SK-N-SH (cell line): ENCODE measurements around the gene AUTS2.

Experiments used
- CHD2 ChIP-seq: fragments of 150-350 bp; IDR thresholded peaks from 2 replicates; pipeline ENCODE4 v1.6.1; 2018; ENCODE audit warnings: low read length; ENCODE audit not compliant: partially characterized antibody
- EP300 ChIP-seq, 2 experiments: IDR thresholded peaks; 2 replicates each; pipeline versions ENCODE4 v1.4.0 to v1.6.1; 2012; ENCODE audit warnings: borderline replicate concordance in 1 of 2, low read depth in 1 of 2, low read length in 1 of 2
- FOXJ3 ChIP-seq: sonication (generic); formaldehyde crosslinking; IDR thresholded peaks from 2 replicates; pipeline ENCODE4 v1.5.1; 2020; ENCODE audit warnings: mild to moderate bottlenecking, missing genetic modification reagents
- FOXM1 ChIP-seq: IDR thresholded peaks from 2 replicates; pipeline ENCODE4 v1.4.0; 2012; ENCODE audit warnings: low read depth, mild to moderate bottlenecking
- GABPA ChIP-seq: IDR thresholded peaks from 2 replicates; pipeline ENCODE4 v1.4.0; 2012; ENCODE audit warnings: low read depth, mild to moderate bottlenecking
- MXI1 ChIP-seq: IDR thresholded peaks from 2 replicates; pipeline ENCODE4 v1.6.1; 2012; ENCODE audit warnings: mild to moderate bottlenecking, low read depth, low read length, improper control_type of control experiment
- POLR2AphosphoS5 ChIP-seq: IDR thresholded peaks from 2 replicates; pipeline ENCODE4 v1.6.1; 2012; ENCODE audit warnings: low read depth, low read length
- SMC3 ChIP-seq: IDR thresholded peaks from 2 replicates; pipeline ENCODE4 v1.6.1; 2012; ENCODE audit warnings: low read depth, low read length, improper control_type of control experiment
- TAF1 ChIP-seq: IDR thresholded peaks from 2 replicates; pipeline ENCODE4 v1.6.1; 2012; ENCODE audit warnings: low read depth, mild to moderate bottlenecking, low read length, moderate library complexity, borderline replicate concordance
- TEAD4 ChIP-seq: IDR thresholded peaks from 2 replicates; pipeline ENCODE4 v1.4.0; 2012; ENCODE audit warnings: mild to moderate bottlenecking, borderline replicate concordance; ENCODE audit not compliant: insufficient read depth
- TF ChIP-seq, protein P1 (sequence below): fragments of 150-350 bp; IDR thresholded peaks from 2 replicates; pipeline ENCODE4 v1.6.1; 2017; ENCODE audit warnings: antibody characterized with exemption, low read length, low read depth, borderline replicate concordance
- TF ChIP-seq, protein P2 (sequence below): fragments of 200-600 bp; sonication (generic); IDR thresholded peaks from 2 replicates; pipeline ENCODE4 v1.6.1; 2017; ENCODE audit warnings: antibody characterized with exemption, mild to moderate bottlenecking, moderate library complexity
- TF ChIP-seq, protein P3 (sequence below): IDR thresholded peaks from 2 replicates; pipeline ENCODE4 v1.4.0; 2012; ENCODE audit warnings: low read depth

DNA sequence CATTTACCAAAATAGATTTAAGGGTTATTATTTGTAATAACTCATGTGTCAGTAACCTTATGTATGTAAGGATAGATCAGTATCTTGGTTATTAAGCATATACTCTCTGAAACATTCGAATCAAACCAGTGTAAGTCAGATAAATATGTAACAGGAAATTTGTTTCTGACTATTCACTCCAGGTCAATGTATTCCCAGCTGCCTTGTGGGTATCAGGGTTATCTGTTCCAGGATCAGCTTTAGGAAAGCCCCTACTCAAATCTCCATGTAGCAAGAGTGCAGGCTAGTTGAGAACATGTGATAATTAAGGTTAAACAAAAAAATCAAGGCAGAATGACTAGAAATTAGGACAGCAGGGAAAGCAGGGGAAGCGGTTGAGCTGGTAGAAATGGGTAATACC, 201.7 kb downstream of the AUTS2 start:
- TF ChIP-seq, protein P1, sequence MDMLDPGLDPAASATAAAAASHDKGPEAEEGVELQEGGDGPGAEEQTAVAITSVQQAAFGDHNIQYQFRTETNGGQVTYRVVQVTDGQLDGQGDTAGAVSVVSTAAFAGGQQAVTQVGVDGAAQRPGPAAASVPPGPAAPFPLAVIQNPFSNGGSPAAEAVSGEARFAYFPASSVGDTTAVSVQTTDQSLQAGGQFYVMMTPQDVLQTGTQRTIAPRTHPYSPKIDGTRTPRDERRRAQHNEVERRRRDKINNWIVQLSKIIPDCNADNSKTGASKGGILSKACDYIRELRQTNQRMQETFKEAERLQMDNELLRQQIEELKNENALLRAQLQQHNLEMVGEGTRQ, result no peak
- TF ChIP-seq, protein P2, sequence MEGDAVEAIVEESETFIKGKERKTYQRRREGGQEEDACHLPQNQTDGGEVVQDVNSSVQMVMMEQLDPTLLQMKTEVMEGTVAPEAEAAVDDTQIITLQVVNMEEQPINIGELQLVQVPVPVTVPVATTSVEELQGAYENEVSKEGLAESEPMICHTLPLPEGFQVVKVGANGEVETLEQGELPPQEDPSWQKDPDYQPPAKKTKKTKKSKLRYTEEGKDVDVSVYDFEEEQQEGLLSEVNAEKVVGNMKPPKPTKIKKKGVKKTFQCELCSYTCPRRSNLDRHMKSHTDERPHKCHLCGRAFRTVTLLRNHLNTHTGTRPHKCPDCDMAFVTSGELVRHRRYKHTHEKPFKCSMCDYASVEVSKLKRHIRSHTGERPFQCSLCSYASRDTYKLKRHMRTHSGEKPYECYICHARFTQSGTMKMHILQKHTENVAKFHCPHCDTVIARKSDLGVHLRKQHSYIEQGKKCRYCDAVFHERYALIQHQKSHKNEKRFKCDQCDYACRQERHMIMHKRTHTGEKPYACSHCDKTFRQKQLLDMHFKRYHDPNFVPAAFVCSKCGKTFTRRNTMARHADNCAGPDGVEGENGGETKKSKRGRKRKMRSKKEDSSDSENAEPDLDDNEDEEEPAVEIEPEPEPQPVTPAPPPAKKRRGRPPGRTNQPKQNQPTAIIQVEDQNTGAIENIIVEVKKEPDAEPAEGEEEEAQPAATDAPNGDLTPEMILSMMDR, result no peak
- TF ChIP-seq TEAD4 (no peak), GABPA (no peak), MXI1 (no peak), SMC3 (no peak), POLR2AphosphoS5 (no peak), FOXJ3 (CRISPR knock-in tag) (no peak), EP300 (IDR thresholded peaks at IDR 0.05; ENCODE audit: borderline replicate concordance in 1 of 2, low read depth in 1 of 2, low read length in 1 of 2) (no peak), TAF1 (no peak), FOXM1 (no peak), CHD2 (no peak)
- TF ChIP-seq, protein P3, sequence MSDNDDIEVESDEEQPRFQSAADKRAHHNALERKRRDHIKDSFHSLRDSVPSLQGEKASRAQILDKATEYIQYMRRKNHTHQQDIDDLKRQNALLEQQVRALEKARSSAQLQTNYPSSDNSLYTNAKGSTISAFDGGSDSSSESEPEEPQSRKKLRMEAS, result no peak
